SKM-1 (cell line): ENCODE results near the gene IGHMBP2.
"Not testable (repeated sequence)": the region's sequence is repeated elsewhere in the genome, so short reads cannot be mapped to it uniquely, and the experiment has no call there.

Source experiments
- DNase-seq: peaks from one replicate; lab custom pipeline; 2025; ENCODE audit not compliant: unreplicated experiment; lab: John Stamatoyannopoulos, UW

Gene IGHMBP2

DNA sequence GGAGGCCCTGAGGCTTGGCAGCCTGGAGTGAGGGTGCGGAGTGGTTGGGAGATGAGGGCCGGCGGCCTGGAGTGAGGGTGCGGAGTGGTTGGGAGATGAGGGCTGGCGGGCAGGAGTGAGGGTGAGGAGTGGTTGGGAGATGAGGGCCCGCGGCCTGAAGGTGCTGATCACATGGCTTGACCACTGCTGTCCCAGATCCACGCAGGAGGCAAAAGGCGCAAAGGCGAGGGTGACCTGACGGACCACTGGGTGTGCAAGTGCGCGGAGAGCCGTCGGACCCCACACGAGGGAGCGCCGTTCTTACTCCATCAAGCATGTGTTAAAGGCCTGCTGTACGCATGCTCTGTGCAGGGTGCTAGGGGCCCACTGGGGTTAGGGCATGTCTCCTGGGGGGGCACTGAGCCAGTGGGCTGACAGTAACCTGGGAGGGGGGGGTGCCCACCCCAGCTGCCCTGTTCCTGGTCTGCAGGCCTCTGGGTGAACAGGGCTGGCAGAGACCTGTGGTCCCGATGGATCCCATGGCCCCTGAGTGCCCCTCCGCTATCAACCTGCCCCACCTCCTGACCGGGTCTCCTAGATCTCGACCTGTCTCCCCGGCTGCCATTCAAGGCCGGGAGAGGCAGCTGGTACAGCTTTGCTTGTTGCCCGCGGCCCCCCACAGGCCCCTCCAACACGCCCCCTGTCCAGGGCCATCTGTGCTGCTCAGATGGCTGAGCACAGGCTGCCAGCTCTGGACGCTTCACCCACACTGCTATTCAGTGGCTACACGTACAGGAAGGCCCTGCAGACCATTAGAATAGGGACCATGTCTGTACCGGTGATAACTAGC, 56.0 kb downstream of the IGHMBP2 start:
- DNase-seq, result no peak

DNA sequence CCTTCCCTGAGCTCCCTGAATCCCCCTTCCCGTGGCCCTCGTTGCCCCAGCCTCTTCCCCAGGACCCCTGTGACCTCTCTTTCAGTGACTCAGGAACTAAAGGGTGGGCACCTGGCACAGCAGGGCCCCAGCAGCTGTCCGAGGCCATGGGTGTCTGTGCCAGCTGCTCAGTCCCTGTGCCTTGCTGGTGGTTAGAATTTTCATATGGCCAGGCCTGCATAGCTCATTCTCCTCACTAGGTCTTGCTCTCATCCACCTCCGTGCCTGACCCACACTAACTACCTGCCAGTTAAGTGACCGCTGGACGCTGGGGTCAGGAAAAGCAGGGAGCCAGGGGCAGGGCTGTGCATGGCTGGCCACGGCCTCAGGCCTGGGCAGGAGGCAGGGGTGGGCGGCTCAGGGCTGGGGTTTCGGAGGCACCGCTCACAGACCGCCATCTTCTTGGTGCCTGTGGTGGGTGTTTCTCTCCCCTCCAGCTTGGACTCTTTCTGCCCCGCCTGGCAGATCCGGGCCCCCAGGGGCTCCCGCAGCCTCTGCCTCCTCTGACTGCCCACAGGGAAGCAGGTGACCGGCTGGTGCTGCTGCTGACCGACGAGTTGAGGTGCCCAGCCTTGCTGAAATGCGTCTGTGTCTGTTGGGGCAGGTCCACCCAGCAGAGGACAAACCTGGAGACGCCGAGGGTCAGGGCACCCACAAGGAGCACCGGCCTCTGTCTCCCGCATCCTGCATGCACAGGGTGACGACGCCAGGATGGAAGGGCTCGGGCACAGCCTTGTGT, 56.8 kb downstream of the IGHMBP2 start:
- DNase-seq, result no peak

GRCh38 chr11:68961245-68961644, 57.6 kb downstream of the IGHMBP2 start:
- no peak for DNase-seq

DNA sequence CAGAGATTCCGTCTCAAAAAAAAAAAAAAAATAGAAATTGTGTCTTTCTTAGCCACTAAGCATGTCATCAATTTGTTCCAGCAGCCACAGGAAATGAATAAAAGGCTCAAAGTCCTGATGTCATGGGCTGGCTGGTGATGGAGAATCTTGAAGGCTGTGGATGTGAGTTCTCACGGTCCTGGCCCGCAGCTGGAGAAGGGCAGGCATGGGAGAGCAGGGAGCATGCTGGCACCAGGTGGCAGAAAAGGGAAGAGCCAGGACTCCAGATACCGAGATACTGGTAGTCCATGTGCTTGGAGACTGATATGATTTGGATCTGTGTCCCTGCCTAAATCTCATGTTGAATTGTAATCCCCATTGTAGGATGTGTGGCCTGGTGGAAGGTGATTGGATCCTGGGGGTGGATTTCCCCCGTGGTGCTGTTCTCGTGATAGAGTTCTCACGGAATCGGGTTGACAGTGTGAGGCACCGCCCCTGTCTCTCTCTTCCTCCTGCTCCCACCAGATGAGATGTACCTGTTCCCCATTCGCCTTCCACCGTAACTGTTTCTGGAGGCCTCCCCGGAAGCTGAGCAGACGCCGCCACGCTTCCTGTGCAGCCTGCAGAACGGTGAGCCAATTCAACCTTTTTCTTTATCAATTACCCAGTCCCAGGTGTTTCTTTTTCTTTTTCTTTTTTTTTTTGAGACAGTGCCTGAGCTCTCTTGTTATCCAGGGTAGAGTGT, 59.0 kb downstream of the IGHMBP2 start:
- DNase-seq, result no peak

DNA sequence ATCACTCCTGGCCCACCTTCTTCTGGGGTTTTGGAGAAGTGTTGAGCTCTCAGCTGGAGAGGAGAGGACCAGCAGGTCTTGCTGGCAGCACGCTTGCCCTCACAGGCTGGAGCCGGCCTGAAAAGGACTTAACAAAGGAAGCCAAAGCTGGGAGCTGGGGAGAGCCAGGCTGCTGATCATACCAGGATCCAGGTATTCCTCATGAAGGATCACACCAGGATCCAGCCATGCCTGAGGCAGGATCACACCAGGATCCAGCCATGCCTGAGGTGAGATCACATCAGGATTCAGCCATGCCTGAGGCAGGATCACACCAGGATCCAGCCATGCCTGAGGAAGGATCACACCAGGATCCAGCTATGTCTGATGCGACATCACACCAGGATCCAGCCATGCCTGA, 60.1 kb downstream of the IGHMBP2 start:
- no peak for DNase-seq

- no peak for DNase-seq
These were observed 62.5 kb downstream of the IGHMBP2 start for GRCh38 chr11:68965901-68966853.

DNA sequence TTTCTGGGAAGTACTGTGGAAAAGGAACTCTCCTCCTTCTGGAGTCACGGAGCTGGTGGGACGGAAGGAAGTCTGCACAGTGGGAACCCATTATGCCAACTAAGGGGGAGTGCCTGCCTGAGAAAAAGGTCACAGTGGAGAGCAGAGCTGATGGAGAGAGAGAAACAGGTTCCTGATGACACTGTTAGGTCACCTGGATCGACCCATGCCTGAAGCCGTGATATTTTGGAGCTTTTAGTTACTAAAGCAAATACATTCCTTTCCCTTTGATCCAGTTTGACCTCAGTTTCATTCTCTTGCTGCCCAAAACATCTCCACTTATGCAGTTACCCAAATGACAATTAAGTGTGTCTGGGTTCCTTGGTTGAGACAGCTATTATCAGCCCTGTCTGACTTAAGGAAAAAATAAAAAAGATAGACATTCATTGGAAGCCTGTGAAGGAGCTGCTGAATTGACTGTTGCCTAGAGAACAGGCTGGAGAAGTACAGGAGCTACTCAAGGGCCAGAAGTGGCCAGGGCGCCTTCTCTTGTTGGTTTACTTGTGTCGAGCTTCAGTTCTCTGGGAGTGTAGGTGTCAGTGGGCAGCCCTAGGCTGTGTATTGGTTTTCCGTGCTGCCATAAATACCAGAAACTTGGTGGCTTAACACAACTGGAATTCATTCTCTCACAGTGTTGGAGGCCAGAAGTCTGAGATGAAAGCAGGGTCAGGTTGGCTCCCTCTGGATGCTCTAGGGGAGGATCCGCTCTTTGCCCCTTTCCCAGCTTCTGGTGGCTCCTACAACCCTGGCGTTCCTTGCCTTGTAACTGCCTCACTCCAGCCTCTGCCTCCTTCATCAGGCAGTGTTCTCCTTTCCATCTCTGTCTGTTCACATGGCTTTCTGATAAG, 63.4 kb downstream of the IGHMBP2 start:
- DNase-seq, result no peak

DNA sequence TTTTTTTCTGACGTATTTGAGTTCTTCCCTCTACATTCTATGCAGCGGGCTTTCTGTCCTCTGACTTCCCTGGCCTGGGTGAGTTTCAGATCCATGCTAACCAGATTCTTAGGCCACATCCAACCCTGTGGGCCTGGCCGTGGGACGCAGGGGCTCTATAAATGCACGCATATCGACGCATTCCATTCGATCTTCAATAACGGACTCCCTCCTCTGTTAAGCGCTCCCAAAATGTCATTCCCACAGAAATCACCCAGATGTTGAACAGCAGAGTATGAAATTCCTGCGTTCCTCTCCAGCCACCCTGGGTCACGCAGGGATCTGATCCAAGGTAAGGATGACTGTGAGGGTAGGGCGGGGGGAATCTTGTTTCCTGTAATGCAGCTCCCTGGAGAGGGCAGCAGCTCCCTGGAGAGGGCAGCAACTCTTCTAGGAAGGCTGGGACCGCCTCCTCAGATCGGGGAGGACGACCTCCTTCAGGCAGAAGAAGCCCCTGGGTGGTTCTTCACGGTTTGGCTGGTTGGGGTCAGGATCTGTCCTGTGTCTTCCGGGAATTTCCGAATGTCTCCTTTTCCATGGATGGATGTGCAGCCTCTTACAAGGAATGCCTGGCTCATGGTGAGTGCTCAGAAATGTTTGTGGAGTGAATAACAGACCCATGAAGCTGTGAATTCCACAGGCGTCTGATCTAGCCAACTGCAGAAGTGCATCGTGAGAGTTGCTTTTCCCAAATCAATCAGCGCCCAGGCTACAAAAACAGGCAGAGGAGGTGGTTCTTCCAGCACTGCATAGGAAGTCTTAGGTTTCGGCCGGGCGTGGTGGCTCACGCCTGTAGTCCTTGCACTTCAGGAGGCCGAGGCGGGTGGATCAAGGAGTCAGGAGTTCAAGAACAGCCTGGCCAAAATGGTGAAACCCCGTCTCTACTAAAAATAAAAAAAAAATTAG, 64.9 kb downstream of the IGHMBP2 start:
- no peak for DNase-seq

- no peak for DNase-seq
These were observed 65.7 kb downstream of the IGHMBP2 start for GRCh38 chr11:68969386-68969785.

DNA sequence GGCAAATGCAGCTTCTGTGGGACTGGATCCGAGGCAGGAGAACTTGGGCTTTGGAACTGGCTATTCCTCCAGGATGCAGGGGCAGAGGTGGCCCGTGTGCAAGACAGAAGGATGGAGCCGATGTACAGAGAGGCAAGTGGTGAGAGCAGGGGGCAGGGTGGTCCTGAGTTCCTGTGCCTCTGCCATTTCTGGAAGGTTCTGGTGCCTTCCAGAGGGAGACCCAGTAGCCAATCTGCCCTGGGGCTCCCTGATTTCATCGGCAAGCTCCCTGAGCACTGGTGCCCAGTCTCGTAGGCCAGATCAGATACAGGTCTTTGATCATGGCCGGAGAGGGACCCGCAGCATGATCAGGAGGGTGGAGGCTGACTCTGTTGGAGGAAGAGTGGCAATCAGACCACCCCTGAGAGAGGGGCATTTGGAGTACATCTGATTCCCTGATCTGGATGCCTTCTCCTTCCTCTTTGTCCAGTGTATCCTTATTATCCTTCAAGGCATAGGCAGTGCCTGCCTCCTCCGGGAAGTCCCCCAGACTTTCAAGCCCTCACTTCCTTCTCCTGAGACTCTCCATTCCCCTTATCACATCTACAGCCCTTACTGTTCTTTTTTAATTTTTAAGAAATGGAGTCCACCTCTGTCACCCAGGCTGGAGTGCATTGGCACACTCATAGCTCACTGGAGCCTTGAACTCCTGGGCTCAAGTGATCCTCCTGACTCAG, 67.4 kb downstream of the IGHMBP2 start:
- DNase-seq, result no peak

DNA sequence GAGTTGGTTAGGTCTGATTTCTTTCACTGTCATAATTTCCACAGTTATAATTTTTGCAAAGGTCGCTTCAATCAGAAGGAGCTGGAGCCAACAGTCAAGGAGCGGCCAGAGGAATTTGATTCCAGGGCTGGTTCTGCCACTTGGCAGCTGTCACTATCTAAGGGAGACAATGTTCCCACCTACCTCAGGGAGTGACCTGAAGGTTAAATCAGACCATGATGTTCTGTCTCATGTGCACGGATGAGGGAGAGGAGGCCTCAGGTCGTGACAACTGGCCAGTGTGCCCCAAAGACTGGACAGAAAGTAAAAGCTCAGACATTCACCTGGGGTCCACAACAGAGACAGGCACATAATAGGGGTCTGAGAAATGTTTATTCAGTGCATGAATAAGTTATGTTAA, 69.5 kb downstream of the IGHMBP2 start:
- DNase-seq, result no peak

GRCh38 chr11:68973706-68974105, 70.0 kb downstream of the IGHMBP2 start:
- not testable (repeated sequence) for DNase-seq

DNA sequence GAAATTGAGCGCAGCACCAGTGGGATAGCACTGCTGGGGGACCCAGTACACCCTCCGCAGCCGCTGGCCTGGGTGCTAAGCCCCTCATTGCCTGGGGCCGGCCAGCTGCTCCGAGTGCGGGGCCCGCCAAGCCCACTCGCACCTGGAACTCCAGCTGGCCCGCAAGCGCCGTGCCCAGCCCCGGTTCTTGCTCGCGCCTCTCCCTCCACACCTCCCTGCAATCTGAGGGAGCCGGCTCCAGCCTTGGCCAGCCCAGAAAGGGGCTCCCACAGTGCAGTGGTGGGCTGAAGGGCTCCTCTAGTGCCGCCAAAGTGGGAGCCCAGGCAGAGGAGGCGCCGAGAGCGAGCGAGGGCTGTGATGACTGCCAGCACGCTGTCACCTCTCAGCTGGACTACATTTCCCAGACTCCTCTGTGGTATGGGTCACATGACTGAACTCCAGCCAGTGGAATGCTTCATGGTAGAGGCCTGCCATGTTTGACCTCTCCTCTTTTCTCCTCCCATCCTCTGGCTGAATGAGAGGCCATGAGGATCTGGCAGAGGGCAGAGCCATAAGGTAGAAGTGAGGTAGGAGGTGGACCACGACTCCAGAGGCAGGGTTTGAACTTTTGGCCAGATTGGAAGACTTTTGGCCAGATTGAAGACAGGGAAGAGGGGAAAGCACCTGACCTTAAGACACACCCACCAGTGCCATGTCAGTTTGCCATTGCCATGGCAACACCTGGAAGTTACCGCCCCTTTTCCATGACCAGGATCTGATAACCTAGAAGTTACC, 70.9 kb downstream of the IGHMBP2 start:
- DNase-seq, result no peak

DNA sequence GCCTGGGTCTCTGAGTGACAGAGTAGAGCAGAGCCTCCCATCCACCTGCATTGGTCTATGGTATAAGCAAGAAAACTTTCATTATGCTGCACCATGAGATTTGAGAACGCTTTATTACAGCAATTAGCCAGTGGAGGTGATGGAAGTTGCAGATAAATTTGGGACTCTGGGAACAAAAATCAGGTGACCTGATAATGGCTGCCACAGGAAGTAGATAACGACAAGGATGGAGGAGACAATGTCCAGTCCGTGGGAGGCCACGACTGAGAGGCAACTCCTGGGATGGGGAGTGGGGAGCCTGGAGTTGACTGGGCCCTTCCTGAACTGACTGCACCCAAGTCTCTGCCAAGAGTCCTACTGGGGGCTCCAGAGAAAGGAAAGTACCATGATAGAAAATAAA, 72.4 kb downstream of the IGHMBP2 start:
- no peak for DNase-seq

DNA sequence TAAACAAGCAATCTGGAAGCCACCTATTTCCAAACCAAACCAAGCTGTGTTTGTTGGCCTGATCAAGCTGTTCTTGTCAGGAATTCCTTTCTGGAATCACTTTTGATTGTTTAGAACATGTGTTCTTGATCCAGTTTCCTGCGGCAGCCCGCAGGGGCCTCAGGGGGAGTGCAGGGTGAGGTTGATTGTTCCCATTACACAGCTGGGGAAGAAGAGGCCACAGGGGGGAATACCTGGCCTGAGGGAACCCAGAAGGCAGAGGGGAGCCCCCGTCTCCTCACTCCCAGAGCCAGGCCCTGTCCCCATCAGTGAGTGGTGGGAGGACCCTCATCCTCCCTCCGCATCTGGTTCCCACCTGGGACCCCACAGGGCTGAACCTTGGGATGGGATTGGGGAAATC, 72.9 kb downstream of the IGHMBP2 start:
- no peak for DNase-seq

DNA sequence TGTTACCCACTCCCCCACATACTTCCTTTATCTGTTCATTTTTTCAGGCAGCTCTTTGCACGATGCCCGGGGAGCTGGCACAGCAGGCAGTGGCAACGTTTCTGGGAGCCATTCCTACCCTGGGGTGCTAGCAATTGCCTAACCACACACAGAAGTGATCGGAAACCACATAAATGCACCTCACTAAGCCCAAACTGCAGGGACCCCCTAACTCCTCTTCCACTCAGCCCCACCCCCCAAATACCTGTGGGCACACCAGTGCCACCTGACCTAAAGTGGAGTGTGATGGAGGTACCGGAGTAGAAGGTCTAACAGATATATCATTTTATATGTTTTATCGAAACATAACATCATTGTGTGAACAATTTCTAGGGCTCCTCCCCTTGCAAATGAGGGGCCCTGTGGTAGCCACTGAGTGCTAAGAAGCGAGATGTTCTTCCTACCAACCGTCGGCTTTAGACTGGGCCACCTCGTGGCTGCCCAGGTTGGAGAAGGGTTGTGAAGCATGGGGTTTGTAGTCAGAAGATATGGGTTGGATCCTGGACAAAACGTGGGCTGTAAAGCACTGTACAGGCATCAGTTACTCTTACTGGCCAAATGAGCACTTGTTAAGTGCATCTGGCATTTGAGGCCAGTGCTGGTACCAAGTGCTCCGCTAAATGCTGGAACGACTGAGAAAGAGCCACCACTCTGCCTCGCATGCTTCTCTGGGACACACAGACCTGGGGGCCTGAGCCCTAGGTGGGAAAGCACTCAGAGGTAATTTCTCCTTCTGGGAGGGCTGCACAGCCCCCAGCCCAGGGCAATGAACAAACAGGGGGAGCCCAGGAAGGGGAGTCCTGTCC, 74.3 kb downstream of the IGHMBP2 start:
- DNase-seq, result no peak
